KG1 (cell line): Measurements from ENCODE around the gene ITGA3.

ENCODE experiments used
- DNase-seq: peaks from one replicate; lab custom pipeline; 2025; lab: John Stamatoyannopoulos, UW

Gene ITGA3

GRCh38 chr17:50094753-50095619 lies 39.1 kb downstream of the ITGA3 start, which contains the start of gene PDK2:
Gene PDK2, plus strand, starts transcription at chr17:50095351. Its CDS starts 85 bp downstream, at chr17:50095436.
- DNase-seq = peak; percentile 83

GRCh38 chr17:50095626-50096037 lies 39.7 kb downstream of the ITGA3 start:
- no peak for DNase-seq

GRCh38 chr17:50096092-50096491 lies 40.2 kb downstream of the ITGA3 start:
- no peak for DNase-seq

- no peak for DNase-seq
Observed at GRCh38 chr17:50096758-50097157, 40.8 kb downstream of the ITGA3 start.

- no peak for DNase-seq
Observed at GRCh38 chr17:50097455-50097854, 41.5 kb downstream of the ITGA3 start.

- DNase-seq = no peak
Observed at GRCh38 chr17:50097926-50098325, 42.0 kb downstream of the ITGA3 start.

- no peak for DNase-seq
Observed at GRCh38 chr17:50098583-50098982, 42.7 kb downstream of the ITGA3 start.

GRCh38 chr17:50099003-50099402 lies 43.1 kb downstream of the ITGA3 start:
- DNase-seq = no peak

- DNase-seq = no peak
Observed at GRCh38 chr17:50100480-50100883, 44.6 kb downstream of the ITGA3 start.

- DNase-seq = no peak
Observed at GRCh38 chr17:50100921-50101345, 45.0 kb downstream of the ITGA3 start.

- DNase-seq = no peak
Observed at GRCh38 chr17:50101346-50102163, 45.6 kb downstream of the ITGA3 start.

GRCh38 chr17:50102164-50102991 lies 46.5 kb downstream of the ITGA3 start:
- DNase-seq = no peak

GRCh38 chr17:50103252-50103651 lies 47.3 kb downstream of the ITGA3 start:
- no peak for DNase-seq

- DNase-seq = no peak
Observed at GRCh38 chr17:50103941-50104340, 48.0 kb downstream of the ITGA3 start.

GRCh38 chr17:50105811-50106210 lies 49.9 kb downstream of the ITGA3 start:
- no peak for DNase-seq

- no peak for DNase-seq
Observed at GRCh38 chr17:50106393-50107131, 50.7 kb downstream of the ITGA3 start.

GRCh38 chr17:50107790-50108414 lies 52.0 kb downstream of the ITGA3 start:
- no peak for DNase-seq

GRCh38 chr17:50108556-50108955 lies 52.6 kb downstream of the ITGA3 start:
- no peak for DNase-seq

GRCh38 chr17:50109207-50109606 lies 53.3 kb downstream of the ITGA3 start:
- DNase-seq = no peak

- no peak for DNase-seq
Observed at GRCh38 chr17:50109785-50110184, 53.9 kb downstream of the ITGA3 start.
